DMS53 treated with DMSO at 0.1 percent for 48 hours (cell line): Measurements from ENCODE around the gene LRRFIP1.

Source experiments
- DNase-seq: peaks from one replicate; lab custom pipeline; 2025; ENCODE audit not compliant: unreplicated experiment; lab: John Stamatoyannopoulos, UW

The LRRFIP1 gene

GRCh38 chr2:237721458-237721857, 94.1 kb downstream of the LRRFIP1 start:
- no peak for DNase-seq

GRCh38 chr2:237722616-237723015, 95.2 kb downstream of the LRRFIP1 start:
- no peak for DNase-seq

- no peak for DNase-seq
Observed at GRCh38 chr2:237723023-237723422, 95.6 kb downstream of the LRRFIP1 start.

GRCh38 chr2:237723602-237724001, 96.2 kb downstream of the LRRFIP1 start:
- peak; percentile 72 for DNase-seq

GRCh38 chr2:237724811-237725478, 97.6 kb downstream of the LRRFIP1 start:
- peak; percentile 98 for DNase-seq

- DNase-seq, result peak; percentile 59
Observed at GRCh38 chr2:237725661-237726060, 98.3 kb downstream of the LRRFIP1 start.

GRCh38 chr2:237726401-237726830, 99.0 kb downstream of the LRRFIP1 start:
- peak; percentile 99 for DNase-seq

- no peak for DNase-seq
Observed at GRCh38 chr2:237727363-237727762, 100.0 kb downstream of the LRRFIP1 start.

GRCh38 chr2:237729681-237730475, 102.5 kb downstream of the LRRFIP1 start:
- DNase-seq, result no peak

- DNase-seq, result peak; percentile 37
Observed at GRCh38 chr2:237731663-237732062, 104.3 kb downstream of the LRRFIP1 start.

- DNase-seq, result no peak
Observed at GRCh38 chr2:237732070-237732469, 104.7 kb downstream of the LRRFIP1 start.

GRCh38 chr2:237732790-237733381, 105.5 kb downstream of the LRRFIP1 start:
- DNase-seq, result peak; percentile 26

- peak; percentile 85 for DNase-seq
Observed at GRCh38 chr2:237733677-237734300, 106.4 kb downstream of the LRRFIP1 start.

GRCh38 chr2:237734905-237735623, 107.7 kb downstream of the LRRFIP1 start:
- DNase-seq, result no peak

- no peak for DNase-seq
Observed at GRCh38 chr2:237735798-237736197, 108.4 kb downstream of the LRRFIP1 start.

- DNase-seq, result no peak
Observed at GRCh38 chr2:237736783-237737182, 109.4 kb downstream of the LRRFIP1 start.

- DNase-seq, result no peak
Observed at GRCh38 chr2:237737196-237737865, 109.9 kb downstream of the LRRFIP1 start.

- no peak for DNase-seq
Observed at GRCh38 chr2:237738255-237738654, 110.9 kb downstream of the LRRFIP1 start.

- DNase-seq, result no peak
Observed at GRCh38 chr2:237739101-237739500, 111.7 kb downstream of the LRRFIP1 start.

- DNase-seq, result no peak
Observed at GRCh38 chr2:237742191-237742590, 114.8 kb downstream of the LRRFIP1 start.
